GM19193 (cell line): ENCODE data around the gene CD300A.
A peak's percentile ranks its signal among the peaks of the same experiment; 100 is the strongest.

ENCODE experiments used
- POLR2A ChIP-seq: IDR thresholded peaks from 4 replicates; pipeline ENCODE4 v1.6.1; 2011; ENCODE audit not compliant: insufficient read depth, insufficient read length; ENCODE audit errors: extremely low read depth

The CD300A gene

GRCh38 chr17:74457820-74458166 lies 8.6 kb upstream of the CD300A start:
- TF ChIP-seq POLR2A: no peak

GRCh38 chr17:74458835-74459234 lies 7.6 kb upstream of the CD300A start:
- TF ChIP-seq POLR2A: no peak

GRCh38 chr17:74459622-74460021 lies 6.8 kb upstream of the CD300A start:
- no peak for TF ChIP-seq POLR2A

GRCh38 chr17:74460241-74460640 lies 6.2 kb upstream of the CD300A start:
- no peak for TF ChIP-seq POLR2A

GRCh38 chr17:74460996-74461395 lies 5.4 kb upstream of the CD300A start:
- no peak for TF ChIP-seq POLR2A

GRCh38 chr17:74461611-74462010 lies 4.8 kb upstream of the CD300A start:
- no peak for TF ChIP-seq POLR2A

GRCh38 chr17:74464730-74465377 lies 1.6 kb upstream of the CD300A start:
- no peak for TF ChIP-seq POLR2A

GRCh38 chr17:74465378-74466110 lies 890 bp upstream of the CD300A start:
- no peak for TF ChIP-seq POLR2A

GRCh38 chr17:74466828-74467184 lies 372 bp downstream of the CD300A start:
- no peak for TF ChIP-seq POLR2A

- TF ChIP-seq POLR2A: peak; percentile 38
These were observed 952 bp downstream of the CD300A start for GRCh38 chr17:74467221-74467951.

- TF ChIP-seq POLR2A: no peak
These were observed 4.9 kb downstream of the CD300A start for GRCh38 chr17:74471341-74471740.

- no peak for TF ChIP-seq POLR2A
These were observed 6.5 kb downstream of the CD300A start for GRCh38 chr17:74472890-74473289.

GRCh38 chr17:74473294-74473693 lies 6.9 kb downstream of the CD300A start:
- TF ChIP-seq POLR2A: no peak

- TF ChIP-seq POLR2A: no peak
These were observed 7.8 kb downstream of the CD300A start for GRCh38 chr17:74474043-74474792.

GRCh38 chr17:74475189-74475588 lies 8.8 kb downstream of the CD300A start:
- no peak for TF ChIP-seq POLR2A
